GM19099 (cell line): ENCODE results near the gene ATP8A1.

Experiments
- POLR2A ChIP-seq: IDR thresholded peaks from 3 replicates; pipeline ENCODE4 v1.6.1; 2011; ENCODE audit warnings: low read depth; ENCODE audit not compliant: insufficient read length; ENCODE audit errors: extremely low read depth

The ATP8A1 gene

DNA sequence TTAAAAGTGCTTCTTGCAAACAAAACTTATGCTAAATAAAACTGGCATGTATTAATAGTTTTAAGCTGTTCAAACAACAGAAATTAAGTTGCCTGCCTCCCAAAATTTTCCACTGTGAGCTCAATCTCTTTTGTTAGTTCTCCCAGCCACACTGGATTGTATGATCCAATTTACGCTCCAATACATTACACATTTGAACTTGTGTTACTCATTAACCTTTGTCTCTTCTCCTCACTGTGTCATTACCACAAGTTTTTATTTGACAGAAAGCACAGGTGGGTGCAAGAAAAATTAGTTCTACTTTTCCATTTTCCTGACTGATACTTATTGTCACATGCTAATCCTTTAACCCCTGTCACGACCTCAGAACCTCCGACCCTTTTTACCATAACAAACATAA is 204.1 kb downstream of the ATP8A1 start:
- TF ChIP-seq POLR2A, result no peak

DNA sequence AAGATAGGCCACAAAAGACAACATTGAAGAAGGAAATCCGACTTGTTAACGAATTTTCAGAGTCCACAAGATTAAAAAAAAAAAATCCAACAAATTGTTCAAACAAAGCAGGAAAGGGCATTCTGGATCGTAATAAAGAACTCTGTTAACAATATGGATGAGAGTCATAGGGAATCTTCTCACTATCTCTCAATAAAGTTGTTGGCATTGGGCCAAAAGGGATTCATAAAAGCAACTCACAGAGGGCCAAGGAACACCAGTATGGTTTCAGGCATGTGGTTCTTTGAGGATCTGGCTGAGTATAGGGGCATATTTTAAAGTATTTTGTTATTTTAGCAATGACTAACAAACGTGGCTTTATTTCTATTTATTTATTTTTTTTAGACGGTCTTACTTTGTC is 210.1 kb downstream of the ATP8A1 start:
- no peak for TF ChIP-seq POLR2A

DNA sequence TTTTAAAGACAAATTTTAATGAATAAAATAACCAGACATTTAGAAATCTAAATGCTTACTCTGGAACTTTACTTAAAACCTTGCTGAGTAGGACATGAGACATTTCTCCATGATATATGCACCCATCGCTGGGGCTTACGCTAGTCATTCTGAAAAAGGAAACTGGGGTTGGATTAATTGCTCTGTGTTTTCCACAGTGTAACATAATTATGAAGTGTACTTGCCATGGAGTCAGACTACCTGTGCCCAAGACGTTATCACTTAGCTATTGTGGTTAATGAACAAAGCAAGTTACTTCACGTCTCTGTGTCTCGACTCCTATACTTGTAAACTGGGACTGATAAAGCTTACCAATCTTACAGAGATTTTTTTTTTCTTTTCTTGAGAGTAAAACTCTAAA is 211.9 kb downstream of the ATP8A1 start:
- no peak for TF ChIP-seq POLR2A

DNA sequence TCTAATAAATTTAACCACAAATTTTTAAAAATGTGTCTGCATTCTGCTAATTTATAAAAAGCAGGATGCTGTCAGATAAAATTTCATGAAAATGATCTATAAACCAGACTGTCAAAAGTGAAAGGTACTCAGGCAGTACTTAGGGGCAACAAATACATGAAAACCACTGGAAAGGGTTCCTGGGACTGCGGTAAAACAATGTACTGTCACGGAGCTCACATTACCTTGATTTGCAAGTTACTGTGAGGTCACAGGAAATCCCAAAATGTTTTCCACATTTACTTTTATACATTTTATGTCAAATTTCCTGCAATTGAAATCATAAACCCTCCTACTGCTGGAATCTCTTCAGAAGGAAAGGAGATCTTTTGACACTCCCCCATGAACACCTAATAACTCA is 214.3 kb downstream of the ATP8A1 start:
- no peak for TF ChIP-seq POLR2A

- TF ChIP-seq POLR2A, result no peak
Observed at GRCh38 chr4:42440083-42440482, 216.8 kb downstream of the ATP8A1 start.

- no peak for TF ChIP-seq POLR2A
Observed at GRCh38 chr4:42436928-42437565, 219.9 kb downstream of the ATP8A1 start.

- no peak for TF ChIP-seq POLR2A
Observed at GRCh38 chr4:42428036-42428435, 228.9 kb downstream of the ATP8A1 start.

DNA sequence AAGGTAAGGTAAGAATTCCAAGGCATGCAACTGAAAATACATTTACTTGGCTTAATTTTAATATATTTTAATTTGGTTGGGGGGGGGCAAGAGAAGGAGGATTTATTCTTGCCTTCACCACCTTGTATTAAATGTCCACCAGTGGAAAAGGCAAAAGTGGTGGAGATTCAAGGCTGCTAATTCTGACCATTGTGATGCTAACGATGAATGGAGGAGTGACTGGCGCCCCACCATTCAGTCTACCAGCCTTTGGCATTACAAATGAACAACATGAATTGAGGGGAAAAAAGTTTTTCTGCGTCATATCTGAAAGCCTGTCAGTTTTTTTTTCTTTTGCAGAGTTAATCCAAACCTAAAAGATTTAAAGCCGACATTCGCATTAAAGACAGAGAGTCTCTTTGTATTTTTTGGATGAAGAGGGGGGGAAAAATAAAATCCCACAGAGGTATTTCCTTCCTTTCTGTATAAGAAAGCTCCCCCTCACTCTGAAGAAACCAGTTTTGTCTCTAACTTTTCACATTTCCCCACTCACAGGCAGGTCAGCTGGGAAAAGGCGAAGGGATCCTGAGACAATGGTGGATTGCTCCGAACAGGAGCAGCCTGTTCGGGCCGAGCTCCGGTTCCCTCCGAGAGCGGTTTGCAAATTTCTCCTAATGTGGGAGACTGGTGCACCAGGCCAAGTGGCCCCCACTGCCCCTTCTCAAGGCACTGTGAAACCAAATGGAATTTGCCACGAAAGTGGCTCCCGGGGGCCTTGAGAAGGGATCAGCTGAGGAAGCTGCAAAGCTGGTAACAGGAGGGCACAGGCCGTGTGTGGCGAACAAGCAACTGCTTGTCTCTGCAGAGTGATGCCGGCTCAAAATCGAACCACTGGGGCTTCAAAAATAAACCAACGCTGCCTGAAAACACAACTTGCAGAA is 231.5 kb downstream of the ATP8A1 start:
- no peak for TF ChIP-seq POLR2A

DNA sequence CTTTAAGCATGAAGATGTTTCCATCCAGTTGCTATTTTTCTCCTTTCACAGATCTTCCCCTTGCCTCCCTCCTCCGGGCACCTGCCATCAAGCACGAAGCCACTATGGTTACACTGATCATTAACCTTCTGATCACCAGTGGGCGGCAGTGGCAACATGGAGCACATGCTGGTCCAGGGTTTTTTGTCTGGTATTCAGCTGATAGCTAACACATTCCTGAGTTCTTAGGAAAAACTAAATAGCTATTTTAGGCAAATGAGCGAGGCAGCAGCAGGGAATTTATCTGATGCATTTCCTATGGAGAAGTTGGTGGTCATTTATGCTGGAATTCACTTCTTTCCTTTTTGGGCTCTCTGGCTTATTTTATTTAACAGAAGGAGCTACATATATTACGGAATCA is 236.8 kb downstream of the ATP8A1 start:
- TF ChIP-seq POLR2A, result no peak

GRCh38 chr4:42417550-42417949 is 239.4 kb downstream of the ATP8A1 start:
- TF ChIP-seq POLR2A, result no peak

DNA sequence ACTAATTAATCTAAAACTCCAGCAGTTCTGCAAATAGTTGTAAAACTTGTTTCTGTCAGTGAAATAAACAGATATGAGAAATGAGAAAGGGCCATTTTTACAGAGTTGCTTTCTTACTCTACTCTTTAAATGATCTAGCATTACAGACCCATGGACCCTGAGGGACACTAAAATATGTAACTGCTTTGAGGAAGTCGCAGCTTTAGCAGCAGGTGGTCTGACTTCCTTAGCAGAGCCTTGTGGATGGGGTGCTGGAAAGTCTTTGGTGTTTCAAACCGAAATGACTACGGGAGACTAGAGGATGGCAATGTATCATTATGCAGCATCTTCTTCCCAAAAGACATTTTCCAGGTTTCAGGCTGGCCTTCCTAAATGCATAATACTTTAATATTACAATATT is 240.9 kb downstream of the ATP8A1 start:
- no peak for TF ChIP-seq POLR2A

DNA sequence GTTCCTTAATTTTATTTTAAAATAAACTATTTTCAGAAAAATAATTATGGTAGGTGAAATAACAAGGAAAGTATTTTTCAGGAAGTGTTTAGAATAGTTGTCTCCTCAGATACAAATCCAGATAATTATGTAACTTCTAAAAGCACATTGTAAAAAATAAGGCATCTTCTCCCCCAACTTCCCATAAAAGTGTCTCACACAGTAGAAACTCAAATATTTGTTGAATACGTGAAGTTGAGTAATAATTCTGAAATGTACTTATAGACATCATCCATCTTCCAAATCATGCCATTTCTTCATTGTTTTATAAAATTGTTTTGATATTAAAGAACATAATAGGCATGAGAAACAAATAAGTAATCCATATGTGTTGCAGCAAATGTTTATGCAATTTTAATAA is 241.6 kb downstream of the ATP8A1 start:
- TF ChIP-seq POLR2A, result no peak

- no peak for TF ChIP-seq POLR2A
Observed at GRCh38 chr4:42412251-42412650, 244.7 kb downstream of the ATP8A1 start.

DNA sequence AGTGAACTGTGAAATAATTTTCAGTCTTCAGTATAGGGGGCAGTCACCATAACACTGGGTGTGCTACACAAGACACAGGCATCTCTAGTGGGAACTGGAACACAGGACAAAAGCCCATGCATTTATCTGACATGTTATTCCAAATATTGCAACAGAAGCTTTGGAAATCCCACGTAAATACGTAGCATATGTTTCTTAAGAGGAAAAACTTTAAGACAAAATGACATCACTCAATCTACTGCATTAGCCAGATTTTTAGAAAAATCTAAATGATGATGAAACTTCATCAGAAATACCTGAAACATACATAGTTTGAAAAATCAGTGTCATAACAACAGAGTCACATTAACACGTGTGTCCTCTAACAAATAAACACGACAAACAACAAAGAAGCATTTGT is 245.1 kb downstream of the ATP8A1 start:
- TF ChIP-seq POLR2A, result no peak

DNA sequence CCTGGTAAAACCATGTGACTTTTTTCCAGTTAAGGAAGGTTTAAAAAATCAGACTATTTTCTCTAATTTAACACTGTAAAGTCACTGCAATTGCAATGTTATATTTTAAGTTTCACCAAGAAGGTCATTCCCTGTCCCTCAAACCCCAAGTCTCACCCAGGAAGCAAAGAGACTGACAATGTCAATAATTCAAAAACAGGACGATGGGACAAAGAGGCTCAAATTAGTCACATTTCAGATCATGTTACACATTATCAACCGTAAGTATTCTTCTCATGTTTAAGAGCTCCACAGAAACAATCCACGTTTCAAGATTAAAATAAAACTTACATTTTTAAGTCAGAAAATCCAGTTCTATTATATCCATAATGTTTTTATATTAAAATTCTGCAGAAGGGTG is 246.5 kb downstream of the ATP8A1 start:
- no peak for TF ChIP-seq POLR2A

- TF ChIP-seq POLR2A, result no peak
Observed at GRCh38 chr4:42404001-42404400, 252.9 kb downstream of the ATP8A1 start.
